IMR-90 (cell line): ENCODE data around the gene NR1D2. TPM values are rescaled to one million over a fixed set of nuclear protein-coding genes. Genes with fewer than 3 reads are reported as not detected.

Source experiments
- ATAC-seq: fragments of 200-7000 bp; cut with Tn5 transposase; 2 replicates; pipeline ENCODE4 v1.9.1; 2020; ENCODE audit warnings: low read depth, mild to moderate bottlenecking, moderate library complexity
- BruUV-seq: library from RNA; stranded (reverse); fragments of 400-500 nt; replicated peaks from 2 replicates; lab custom pipeline; 2021; lab: Mats Ljungman, UMichigan
- CTCF ChIA-PET: fragments of 300-600 bp; formaldehyde crosslinking; extraction: SDS; loops from one replicate; lab custom pipeline; 2021; ENCODE audit warnings: antibody characterized with exemption; lab: Yijun Ruan, JAX
- POLR2A ChIA-PET: fragments of 300-600 bp; sonication (Branson Sonifier 250); formaldehyde crosslinking; loops from one replicate; lab custom pipeline; 2022; ENCODE audit warnings: antibody characterized with exemption; ENCODE audit not compliant: unreplicated experiment; lab: Charles Lee
- DNase-seq: peaks from one replicate; pipeline ENCODE4 v3.0.0; 2013
- H2AFZ ChIP-seq: replicated peaks from 2 replicates; pipeline ENCODE3; 2013; ENCODE audit warnings: low read length, mild to moderate bottlenecking; ENCODE audit not compliant: poor library complexity
- H2AK5ac ChIP-seq: 2 replicates; pipeline ENCODE4 v1.6.1; 2013; ENCODE audit warnings: low read depth, low read length, inconsistent platforms
- H2AK9ac ChIP-seq: replicated peaks from 2 replicates; pipeline ENCODE3; 2013; ENCODE audit warnings: mild to moderate bottlenecking, low read depth, low read length, moderate library complexity; ENCODE audit not compliant: poor library complexity
- H2BK120ac ChIP-seq: 2 replicates; pipeline ENCODE4 v1.6.1; 2013; ENCODE audit warnings: low read depth, low read length, inconsistent platforms
- H2BK15ac ChIP-seq: 3 replicates; pipeline ENCODE4 v1.6.1; 2013; ENCODE audit warnings: low read depth, low read length, inconsistent platforms
- H2BK20ac ChIP-seq: 2 replicates; pipeline ENCODE4 v1.6.1; 2013; ENCODE audit warnings: low read depth, mild to moderate bottlenecking, inconsistent platforms, low read length, moderate library complexity
- H2BK5ac ChIP-seq: 2 replicates; pipeline ENCODE4 v1.6.1; 2013; ENCODE audit warnings: mild to moderate bottlenecking, low read depth, low read length, inconsistent platforms; ENCODE audit not compliant: poor library complexity, severe bottlenecking
- H3K14ac ChIP-seq: replicated peaks from 2 replicates; pipeline ENCODE4 v1.6.1; 2013; ENCODE audit warnings: low read depth, low read length, inconsistent platforms
- H3K18ac ChIP-seq: 2 replicates; pipeline ENCODE4 v1.6.1; 2013; ENCODE audit warnings: low read depth, low read length, control low read depth
- H3K23ac ChIP-seq: 2 replicates; pipeline ENCODE4 v1.6.1; 2013; ENCODE audit warnings: low read depth, low read length, inconsistent platforms
- H3K27ac ChIP-seq: 2 replicates; pipeline ENCODE4 v1.5.1; 2013; ENCODE audit warnings: mild to moderate bottlenecking, control low read depth, low read length; ENCODE audit not compliant: insufficient read depth
- H3K27me3 ChIP-seq: 2 replicates; pipeline ENCODE4 v1.6.1; 2013; ENCODE audit warnings: low read length; ENCODE audit not compliant: control insufficient read depth, insufficient read depth
- H3K36me3 ChIP-seq: 2 replicates; pipeline ENCODE4 v1.6.1; 2013; ENCODE audit warnings: low read length, mixed read lengths; ENCODE audit not compliant: control insufficient read depth, insufficient read depth
- H3K4ac ChIP-seq: 2 replicates; pipeline ENCODE4 v1.6.1; 2013; ENCODE audit warnings: low read depth, low read length, inconsistent platforms
- H3K4me1 ChIP-seq: 2 replicates; pipeline ENCODE4 v1.6.1; 2013; ENCODE audit warnings: low read length, mixed read lengths; ENCODE audit not compliant: control insufficient read depth, insufficient read depth
- H3K4me2 ChIP-seq: 2 replicates; pipeline ENCODE4 v1.6.1; 2013; ENCODE audit warnings: low read depth, mild to moderate bottlenecking, control low read depth, low read length, moderate library complexity
- H3K4me3 ChIP-seq: 2 replicates; pipeline ENCODE4 v1.5.1; 2013; ENCODE audit warnings: low read depth, mild to moderate bottlenecking, control low read depth, low read length, moderate library complexity; ENCODE audit not compliant: insufficient read depth
- H3K56ac ChIP-seq: 2 replicates; pipeline ENCODE4 v1.6.1; 2013; ENCODE audit warnings: low read length, inconsistent platforms; ENCODE audit not compliant: insufficient read depth; ENCODE audit errors: extremely low read depth
- H3K79me1 ChIP-seq, 2 experiments: 2 replicates each; pipeline ENCODE4 v1.6.1; 2013; ENCODE audit warnings: low read length in 2 of 2, inconsistent platforms in 1 of 2, low read depth in 1 of 2
- H3K9ac ChIP-seq: 2 replicates; pipeline ENCODE4 v1.6.1; 2013; ENCODE audit warnings: low read depth, low read length, control low read depth
- H3K9me1 ChIP-seq: 2 replicates; pipeline ENCODE4 v1.6.1; 2013; ENCODE audit warnings: low read length, inconsistent platforms; ENCODE audit not compliant: insufficient read depth
- H3K9me3 ChIP-seq: 2 replicates; pipeline ENCODE4 v1.6.1; 2013; ENCODE audit warnings: low read length; ENCODE audit not compliant: control insufficient read depth, insufficient read depth
- H4K20me1 ChIP-seq: 2 replicates; pipeline ENCODE4 v1.6.1; 2013; ENCODE audit warnings: low read length, inconsistent platforms; ENCODE audit not compliant: insufficient read depth
- H4K5ac ChIP-seq: 2 replicates; pipeline ENCODE4 v1.6.1; 2013; ENCODE audit warnings: mild to moderate bottlenecking, low read depth, low read length, control low read depth
- H4K8ac ChIP-seq, 2 experiments: 2 replicates each; pipeline ENCODE4 v1.6.1; 2013; ENCODE audit warnings: low read depth in 2 of 2, low read length in 2 of 2, control low read depth in 1 of 2, inconsistent platforms in 1 of 2
- H4K91ac ChIP-seq: 2 replicates; pipeline ENCODE4 v1.6.1; 2013; ENCODE audit warnings: low read depth, low read length, inconsistent platforms; ENCODE audit not compliant: insufficient read depth
- BHLHE40 ChIP-seq: fragments of 150-350 bp; IDR thresholded peaks from 2 replicates; pipeline ENCODE4 v1.6.1; 2016; ENCODE audit warnings: mild to moderate bottlenecking, low read depth, low read length
- CEBPB ChIP-seq: IDR thresholded peaks from 2 replicates; pipeline ENCODE4 v1.6.1; 2012; ENCODE audit warnings: low read depth, low read length, improper control_type of control experiment
- CHD1 ChIP-seq: IDR thresholded peaks from 2 replicates; pipeline ENCODE4 v1.6.1; 2012; ENCODE audit warnings: low read depth, low read length, improper control_type of control experiment
- CTCF ChIP-seq: conservative IDR thresholded peaks from 2 replicates; pipeline ENCODE4 v1.5.1; 2012; ENCODE audit warnings: mild to moderate bottlenecking, low read depth, low read length, improper control_type of control experiment
- FOS ChIP-seq: fragments of 150-350 bp; IDR thresholded peaks from 2 replicates; pipeline ENCODE4 v1.6.1; 2016; ENCODE audit warnings: low read depth, low read length
- MAFK ChIP-seq: IDR thresholded peaks from 2 replicates; pipeline ENCODE4 v1.6.1; 2012; ENCODE audit warnings: low read depth, low read length, improper control_type of control experiment
- MAZ ChIP-seq: IDR thresholded peaks from 2 replicates; pipeline ENCODE4 v1.6.1; 2012; ENCODE audit warnings: low read depth, mild to moderate bottlenecking, low read length, improper control_type of control experiment, moderate library complexity, borderline replicate concordance
- POLR2A ChIP-seq: IDR thresholded peaks from 2 replicates; pipeline ENCODE4 v1.6.1; 2012; ENCODE audit warnings: mild to moderate bottlenecking, low read depth, low read length
- RAD21 ChIP-seq: IDR thresholded peaks from 2 replicates; pipeline ENCODE4 v1.6.1; 2012; ENCODE audit warnings: low read length, improper control_type of control experiment
- RCOR1 ChIP-seq: IDR thresholded peaks from 2 replicates; pipeline ENCODE4 v1.6.1; 2012; ENCODE audit warnings: mild to moderate bottlenecking, low read length, improper control_type of control experiment; ENCODE audit not compliant: insufficient replicate concordance
- RFX5 ChIP-seq: IDR thresholded peaks from 2 replicates; pipeline ENCODE4 v1.8.0; 2012; ENCODE audit warnings: low read depth, mild to moderate bottlenecking, low read length, moderate library complexity
- WGBS, 2 experiments: methylation state at CpG; one replicate each; pipeline versions ENCODE4 v1.1.5 to v1.1.7; 2013; ENCODE audit warnings: missing lambda C conversion rate in 2 of 2; ENCODE audit not compliant: insufficient read length in 1 of 2; ENCODE audit errors: extremely low coverage in 2 of 2; 5-methylcytosine and 5-hydroxymethylcytosine counted together
- dilution Hi-C: fragments of 300-500 bp; cut with HindIII; formaldehyde crosslinking; loops from one replicate; pipeline ENCODE4 v1.14.3; 2018; ENCODE audit warnings: low sequenced_read_pairs; ENCODE audit not compliant: unreplicated experiment
- in situ Hi-C: fragments of 300-500 bp; cut with MboI; formaldehyde crosslinking; loops from 3 replicates; pipeline ENCODE4 v1.14.3; 2019; ENCODE audit warnings: low sequenced_read_pairs, inconsistent platforms, mixed read lengths
- intact Hi-C: fragments of 100-400 bp; cut with micrococcal nuclease; formaldehyde crosslinking; loops from 2 replicates; pipeline ENCODE4 v1.10.0; 2022
- polyA plus RNA-seq, 3 experiments: library from polyadenylated mRNA; depleted of rRNA; stranded (reverse); fragments of >200 nt; gene quantifications; 2 replicates each; pipeline ENCODE4 v1.2.3, GENCODE V29; 2012; ENCODE audit warnings: low replicate concordance in 1 of 3
- total RNA-seq: library from RNA; depleted of rRNA; stranded (reverse); fragments of >200 nt; gene quantifications from 2 replicates; pipeline ENCODE4 v1.2.3, GENCODE V29; 2012

Gene NR1D2
- total and polyA plus RNA-seq, 2 of the 4 experiments (the other 2 are of a cell fraction): 8.1 to 41.0 TPM

DNA sequence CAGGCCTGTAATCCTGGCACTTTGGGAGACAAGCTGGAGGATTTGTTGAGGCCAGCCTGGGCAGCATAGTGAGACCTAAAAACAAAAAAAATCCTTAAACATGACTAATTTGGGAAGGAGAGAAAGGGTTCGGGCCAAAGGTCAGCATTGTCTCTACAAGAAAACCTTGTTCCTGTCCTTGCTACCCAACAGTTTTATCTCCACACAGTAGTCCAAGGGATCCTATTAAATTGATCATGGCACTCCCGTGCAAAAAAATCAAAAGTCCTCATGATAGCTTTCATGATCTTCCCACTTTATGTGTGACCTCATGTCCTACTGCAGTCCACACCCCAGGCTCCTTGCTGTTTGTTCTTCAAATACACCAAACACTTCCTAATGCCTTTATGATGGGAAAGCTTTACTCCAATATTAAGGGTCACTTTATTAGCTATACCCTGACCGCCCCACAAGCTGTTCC, 24.0 kb upstream of the NR1D2 start:
- DNase-seq: no peak
- 100% methylated on average over 1 of the region's 3 CpGs; no CpG with 5 or more reads in 1 of the 2 experiments for WGBS, 2 experiments
- H4K91ac ChIP-seq: no peak overlapping the region

More for the DNA sequence above, 24.0 kb upstream of the NR1D2 start:
- Histone ChIP-seq H3K56ac (no peak overlapping the region), H3K4me3 (no peak overlapping the region), H2AK5ac (no peak overlapping the region), H3K18ac (no peak overlapping the region), H3K23ac (no peak overlapping the region), H3K4ac (no peak overlapping the region), H3K14ac (no peak overlapping the region), H4K5ac (no peak overlapping the region), H4K8ac (no peak overlapping the region), H3K36me3 (peaks cover 14% of the 10 kb centered on the region), H3K9me1 (no peaks in the 10 kb centered on the region; the same call in 1 of the 2 replicates), H3K9me3 (no peaks in the 10 kb centered on the region), H3K4me2 (no peak overlapping the region), H3K4me1 (peaks cover 2% of the 10 kb centered on the region; the same call in 1 of the 2 replicates), H2BK5ac (no peak overlapping the region), H2AK9ac (no peak overlapping the region), H3K27ac (no peak overlapping the region), H3K79me1 (peaks cover 6 to 42% of the 10 kb centered on the region in 2 experiments), H4K20me1 (peaks cover 40% of the 10 kb centered on the region), H2BK15ac (no peak overlapping the region), H2AFZ (no peak overlapping the region), H2BK120ac (no peak overlapping the region), H3K9ac (no peak overlapping the region), H2BK20ac (no peak overlapping the region), H3K27me3 (no peaks in the 10 kb centered on the region)
- no TSS peak for BruUV-seq
- CTCF ChIA-PET: no interaction called here
- POLR2A ChIA-PET: no interaction called here
- TF ChIP-seq BHLHE40 (no peak), CHD1 (no peak), RAD21 (no peak), CEBPB (no peak), RCOR1 (no peak), RFX5 (no peak), CTCF (no peak), MAZ (no peak), FOS (no peak), POLR2A (no peak), MAFK (no peak)
- intact Hi-C loops: no loop called here
- dilution Hi-C loops: no loop called here
- in situ Hi-C loops: no loop called here
- no peak for ATAC-seq
